Stimulated activated CD8-positive, alpha-beta memory T cell treated with anti-CD3 and anti-CD28 coated beads, Interleukin-4, amount 100 ng/mL, for 48 hours (primary cell): ENCODE data around the gene STX18.

Experiments used
- DNase-seq: peaks from one replicate; pipeline ENCODE4 v3.0.0-alpha.2; 2020

STX18 gene

GRCh38 chr4:4374388-4375098, 167.3 kb downstream of the STX18 start:
- DNase-seq = no peak
